ENCODE results near the gene ZFYVE19.
"Not testable (repeated sequence)": the region's sequence is repeated elsewhere in the genome, so short reads cannot be mapped to it uniquely, and the experiment has no call there.

Gene ZFYVE19

GRCh38 chr15:40853241-40853890 lies 46.5 kb downstream of the ZFYVE19 start:
- no peak for DNase-seq

GRCh38 chr15:40854161-40854560 lies 47.3 kb downstream of the ZFYVE19 start:
- no peak for DNase-seq

GRCh38 chr15:40855706-40856234 lies 48.9 kb downstream of the ZFYVE19 start:
- no peak for DNase-seq

GRCh38 chr15:40856746-40857145 lies 49.9 kb downstream of the ZFYVE19 start:
- no peak for DNase-seq

- peak; percentile 80 for DNase-seq
These were observed 50.9 kb downstream of the ZFYVE19 start for GRCh38 chr15:40857601-40858341.

- no peak for DNase-seq
These were observed 51.8 kb downstream of the ZFYVE19 start for GRCh38 chr15:40858706-40859105.

- peak; percentile 89 for DNase-seq
These were observed 52.4 kb downstream of the ZFYVE19 start for GRCh38 chr15:40859206-40859851.

- DNase-seq = not testable (repeated sequence)
These were observed 54.3 kb downstream of the ZFYVE19 start for GRCh38 chr15:40861147-40861546.

GRCh38 chr15:40863660-40864270 lies 56.9 kb downstream of the ZFYVE19 start:
- DNase-seq = no peak

Data from stimulated activated CD4-positive, alpha-beta T cell treated with anti-CD3 and anti-CD28 coated beads, Interleukin-1b, Interleukin-23, amount 100 ng/mL, for 48 hours (primary cell).